Osteoblast (primary cell): ENCODE results near the gene SNX20. TPM values are rescaled to one million over a fixed set of nuclear protein-coding genes. Genes with fewer than 3 reads are reported as not detected.

Source experiments
- DNase-seq: peaks from one replicate; pipeline ENCODE4 v3.0.0; 2011; ENCODE audit warnings: low spot score, mixed read lengths; ENCODE audit not compliant: insufficient read length; ENCODE audit errors: missing footprints
- H2AFZ ChIP-seq: 2 replicates; pipeline ENCODE4 v1.6.0; 2011; ENCODE audit warnings: mild to moderate bottlenecking, low read length
- H3K27ac ChIP-seq: 2 replicates; pipeline ENCODE4 v1.5.1; 2011; ENCODE audit warnings: mild to moderate bottlenecking, low read depth, low read length, moderate library complexity
- H3K27me3 ChIP-seq: 2 replicates; pipeline ENCODE4 v1.6.0; 2012; ENCODE audit warnings: mild to moderate bottlenecking, control low read depth, inconsistent platforms, low read length, moderate library complexity; ENCODE audit not compliant: insufficient read depth
- H3K36me3 ChIP-seq: 2 replicates; pipeline ENCODE4 v1.5.1; 2011; ENCODE audit warnings: mild to moderate bottlenecking, low read length, control low read depth, moderate library complexity; ENCODE audit not compliant: insufficient read depth
- H3K4me1 ChIP-seq: 2 replicates; pipeline ENCODE4 v1.5.1; 2011; ENCODE audit warnings: mild to moderate bottlenecking, low read length, control low read depth, moderate library complexity; ENCODE audit not compliant: insufficient read depth
- H3K4me2 ChIP-seq: 2 replicates; pipeline ENCODE4 v1.6.0; 2011; ENCODE audit warnings: mild to moderate bottlenecking, low read length; ENCODE audit not compliant: insufficient read depth
- H3K4me3 ChIP-seq: fragments of 200-600 bp; sonication (generic); 3 replicates; pipeline ENCODE4 v1.5.1; 2012; ENCODE audit warnings: mild to moderate bottlenecking, low read length, inconsistent platforms; ENCODE audit not compliant: insufficient read depth
- H3K79me2 ChIP-seq: 2 replicates; pipeline ENCODE4 v1.6.0; 2012; ENCODE audit warnings: mild to moderate bottlenecking, low read length, control low read depth, inconsistent platforms; ENCODE audit not compliant: insufficient read depth
- H3K9me3 ChIP-seq: 2 replicates; pipeline ENCODE4 v1.5.1; 2011; ENCODE audit warnings: low read depth, low read length, control low read depth
- H4K20me1 ChIP-seq: 2 replicates; pipeline ENCODE4 v1.6.0; 2012; ENCODE audit warnings: mild to moderate bottlenecking, low read length, control low read depth; ENCODE audit not compliant: insufficient read depth
- total RNA-seq: library from RNA; depleted of rRNA; stranded (reverse); fragments of >200 nt; gene quantifications from 2 replicates; pipeline ENCODE4 v1.2.3, GENCODE V29; 2012
- TF ChIP-seq, protein P1 (sequence below): IDR thresholded peaks from 2 replicates; pipeline ENCODE4 v1.5.1; 2011; ENCODE audit warnings: mild to moderate bottlenecking, low read depth, low read length, moderate library complexity; ENCODE audit errors: extremely low read depth

SNX20 gene
- total RNA-seq, 1 donor, result not detected

DNA sequence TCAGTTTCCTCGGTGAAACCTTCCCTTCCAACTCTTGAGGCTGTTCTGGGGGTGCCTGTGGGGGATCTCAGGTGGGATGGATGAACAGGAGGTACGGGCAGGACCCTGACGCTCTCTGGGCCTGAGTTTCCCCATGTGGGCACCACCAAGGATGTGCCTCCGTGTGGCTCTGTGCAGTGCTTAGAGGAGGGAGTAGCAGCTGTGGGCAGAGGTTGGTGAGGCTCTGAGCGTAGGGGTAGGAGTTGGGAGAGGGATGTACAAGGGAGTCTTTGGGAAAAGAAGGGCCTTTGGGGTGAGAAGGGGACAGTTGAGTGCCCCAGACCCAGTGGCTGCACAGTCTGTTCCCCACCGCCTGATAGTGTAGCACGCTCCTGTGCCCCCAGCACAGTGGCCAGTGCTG is 59.1 kb downstream of the SNX20 start:
- Histone ChIP-seq H3K9me3 (no peaks in the 10 kb centered on the region), H2AFZ (no peak overlapping the region), H3K4me3 (no peak overlapping the region)

More for the DNA sequence above, 59.1 kb downstream of the SNX20 start:
- no peak overlapping the region for H3K27ac ChIP-seq
- no peak overlapping the region for H3K4me2 ChIP-seq
- no peaks in the 10 kb centered on the region for H3K79me2 ChIP-seq
- DNase-seq, result no peak
- no peaks in the 10 kb centered on the region for H3K27me3 ChIP-seq
- no peaks in the 10 kb centered on the region for H3K4me1 ChIP-seq
- TF ChIP-seq, protein P1, sequence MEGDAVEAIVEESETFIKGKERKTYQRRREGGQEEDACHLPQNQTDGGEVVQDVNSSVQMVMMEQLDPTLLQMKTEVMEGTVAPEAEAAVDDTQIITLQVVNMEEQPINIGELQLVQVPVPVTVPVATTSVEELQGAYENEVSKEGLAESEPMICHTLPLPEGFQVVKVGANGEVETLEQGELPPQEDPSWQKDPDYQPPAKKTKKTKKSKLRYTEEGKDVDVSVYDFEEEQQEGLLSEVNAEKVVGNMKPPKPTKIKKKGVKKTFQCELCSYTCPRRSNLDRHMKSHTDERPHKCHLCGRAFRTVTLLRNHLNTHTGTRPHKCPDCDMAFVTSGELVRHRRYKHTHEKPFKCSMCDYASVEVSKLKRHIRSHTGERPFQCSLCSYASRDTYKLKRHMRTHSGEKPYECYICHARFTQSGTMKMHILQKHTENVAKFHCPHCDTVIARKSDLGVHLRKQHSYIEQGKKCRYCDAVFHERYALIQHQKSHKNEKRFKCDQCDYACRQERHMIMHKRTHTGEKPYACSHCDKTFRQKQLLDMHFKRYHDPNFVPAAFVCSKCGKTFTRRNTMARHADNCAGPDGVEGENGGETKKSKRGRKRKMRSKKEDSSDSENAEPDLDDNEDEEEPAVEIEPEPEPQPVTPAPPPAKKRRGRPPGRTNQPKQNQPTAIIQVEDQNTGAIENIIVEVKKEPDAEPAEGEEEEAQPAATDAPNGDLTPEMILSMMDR, result no peak
- no peaks in the 10 kb centered on the region for H4K20me1 ChIP-seq
- no peaks in the 10 kb centered on the region for H3K36me3 ChIP-seq

Other genes starting within 250 kb of the SNX20 start
- under 0.01 TPM in 2 replicates for gene NKD1, start 132.9 kb downstream of the SNX20 start, total RNA-seq
- gene NOD2, start 12.3 kb upstream of the SNX20 start, total RNA-seq, result under 0.01 and 0.29 TPM in 2 replicates
- gene CYLD, start 60.8 kb upstream of the SNX20 start, total RNA-seq, result 54.2 and 61.9 TPM in 2 replicates